Endothelial cell of hepatic sinusoid (primary cell): ENCODE measurements around the gene CCL16.

ENCODE experiments used
- in situ Hi-C: cut with HindIII; loops from 2 replicates; pipeline ENCODE4 v1.10.0; 2017; ENCODE audit warnings: low sequenced_read_pairs

The CCL16 gene

GRCh38 chr17:35986643-35987042 is 5.3 kb upstream of the CCL16 start, which contains the start of gene CCL14:
Gene CCL14, minus strand, starts transcription at chr17:35986729. Its CDS starts 80 bp downstream, at chr17:35986649.
- in situ Hi-C loops = no loop called here

GRCh38 chr17:35984140-35984539 is 2.8 kb upstream of the CCL16 start:
- in situ Hi-C loops = no loop called here

GRCh38 chr17:35982409-35983191 is 1.3 kb upstream of the CCL16 start:
- in situ Hi-C loops = no loop called here

GRCh38 chr17:35981908-35982330 is 622 bp upstream of the CCL16 start:
- in situ Hi-C loops = no loop called here

GRCh38 chr17:35978346-35978745 is 3.0 kb downstream of the CCL16 start:
- in situ Hi-C loops = no loop called here

- in situ Hi-C loops = no loop called here
Measured at GRCh38 chr17:35977509-35977908, 3.8 kb downstream of the CCL16 start.

- in situ Hi-C loops = no loop called here
Measured at GRCh38 chr17:35973333-35974260, 7.7 kb downstream of the CCL16 start.

GRCh38 chr17:35972945-35973332 is 8.4 kb downstream of the CCL16 start:
- in situ Hi-C loops = no loop called here

- in situ Hi-C loops = no loop called here
Measured at GRCh38 chr17:35972535-35972934, 8.8 kb downstream of the CCL16 start.

- in situ Hi-C loops = no loop called here
Measured at GRCh38 chr17:35972066-35972465, 9.2 kb downstream of the CCL16 start.

GRCh38 chr17:35969558-35970380 is 11.5 kb downstream of the CCL16 start:
- in situ Hi-C loops = no loop called here

GRCh38 chr17:35968520-35969054 is 12.7 kb downstream of the CCL16 start:
- in situ Hi-C loops = no loop called here

- in situ Hi-C loops = no loop called here
Measured at GRCh38 chr17:35965272-35965671, 16.0 kb downstream of the CCL16 start.

GRCh38 chr17:35963663-35964062 is 17.6 kb downstream of the CCL16 start:
- in situ Hi-C loops = no loop called here

- in situ Hi-C loops = no loop called here
Measured at GRCh38 chr17:35953720-35954119, 27.6 kb downstream of the CCL16 start.

- in situ Hi-C loops = no loop called here
Measured at GRCh38 chr17:35949401-35949800, 31.9 kb downstream of the CCL16 start.

- in situ Hi-C loops = no loop called here
Measured at GRCh38 chr17:35948092-35948491, 33.2 kb downstream of the CCL16 start.

- in situ Hi-C loops = no loop called here
Measured at GRCh38 chr17:35947156-35947585, 34.1 kb downstream of the CCL16 start.

GRCh38 chr17:35944151-35944550 is 37.1 kb downstream of the CCL16 start:
- in situ Hi-C loops = no loop called here

- in situ Hi-C loops = no loop called here
Measured at GRCh38 chr17:35943537-35943936, 37.8 kb downstream of the CCL16 start, which contains the start of gene LYZL6. Gene LYZL6, minus strand, starts transcription at chr17:35943713. Its CDS starts 4,357 bp downstream, at chr17:35939356.
